MCF 10A (cell line): ENCODE data around the gene SH2B3. TPM values are rescaled to one million over a fixed set of nuclear protein-coding genes. Genes with fewer than 3 reads are reported as not detected.
"Not testable (repeated sequence)": the region's sequence is repeated elsewhere in the genome, so short reads cannot be mapped to it uniquely, and the experiment has no call there.

ENCODE experiments used
- BruUV-seq: library from RNA; stranded (reverse); fragments of 400-500 nt; replicated peaks from 2 replicates; lab custom pipeline; 2021; lab: Mats Ljungman, UMichigan
- CTCF ChIA-PET: fragments of 300-600 bp; sonication (Branson Sonifier 250); formaldehyde crosslinking; extraction: SDS; loops from one replicate; lab custom pipeline; 2021; ENCODE audit warnings: antibody characterized with exemption, inconsistent platforms; lab: Yijun Ruan, JAX
- POLR2A ChIA-PET: fragments of 300-600, 350-650 bp; sonication (Branson Sonifier 250); formaldehyde crosslinking; extraction: SDS; loops from one replicate; lab custom pipeline; 2020; ENCODE audit warnings: antibody characterized with exemption, inconsistent platforms; lab: Yijun Ruan, JAX
- DNase-seq: peaks from one replicate; pipeline ENCODE4 v3.0.0-alpha.2; 2018; ENCODE audit not compliant: unreplicated experiment
- H3K27ac Mint-ChIP-seq: one replicate; pipeline ENCODE4 v1.8.0; 2022; ENCODE audit warnings: mild to moderate bottlenecking, low read depth, mixed read lengths; ENCODE audit not compliant: unreplicated experiment
- H3K27me3 Mint-ChIP-seq: one replicate; pipeline ENCODE4 v1.8.0; 2022; ENCODE audit warnings: mixed read lengths; ENCODE audit not compliant: insufficient read depth, unreplicated experiment
- H3K36me3 Mint-ChIP-seq: one replicate; pipeline ENCODE4 v1.8.0; 2022; ENCODE audit warnings: mild to moderate bottlenecking, moderate library complexity, mixed read lengths; ENCODE audit not compliant: insufficient read depth, unreplicated experiment
- H3K4me1 Mint-ChIP-seq: one replicate; pipeline ENCODE4 v1.8.0; 2022; ENCODE audit warnings: mixed read lengths; ENCODE audit not compliant: insufficient read depth, unreplicated experiment
- H3K4me3 Mint-ChIP-seq: one replicate; pipeline ENCODE4 v1.8.0; 2022; ENCODE audit warnings: mild to moderate bottlenecking, moderate library complexity, mixed read lengths; ENCODE audit not compliant: unreplicated experiment
- H3K9me3 Mint-ChIP-seq: one replicate; pipeline ENCODE4 v1.8.0; 2022; ENCODE audit warnings: mixed read lengths; ENCODE audit not compliant: unreplicated experiment
- intact Hi-C: fragments of 100-400 bp; cut with micrococcal nuclease; formaldehyde crosslinking; loops from 2 replicates; pipeline ENCODE4 v1.14.1; 2022
- total RNA-seq: library from RNA; stranded (reverse); gene quantifications from 2 replicates; pipeline ENCODE4 v1.2.3, GENCODE V29; 2022
- TF ChIP-seq, protein P1 (sequence below): fragments of 200-600 bp; IDR thresholded peaks from one replicate; pipeline ENCODE4 v1.8.0; 2022; ENCODE audit warnings: antibody characterized with exemption, mild to moderate bottlenecking; ENCODE audit not compliant: unreplicated experiment

SH2B3 gene
- total RNA-seq, 1 experiment from 2014 or later = 5.1 TPM

DNA sequence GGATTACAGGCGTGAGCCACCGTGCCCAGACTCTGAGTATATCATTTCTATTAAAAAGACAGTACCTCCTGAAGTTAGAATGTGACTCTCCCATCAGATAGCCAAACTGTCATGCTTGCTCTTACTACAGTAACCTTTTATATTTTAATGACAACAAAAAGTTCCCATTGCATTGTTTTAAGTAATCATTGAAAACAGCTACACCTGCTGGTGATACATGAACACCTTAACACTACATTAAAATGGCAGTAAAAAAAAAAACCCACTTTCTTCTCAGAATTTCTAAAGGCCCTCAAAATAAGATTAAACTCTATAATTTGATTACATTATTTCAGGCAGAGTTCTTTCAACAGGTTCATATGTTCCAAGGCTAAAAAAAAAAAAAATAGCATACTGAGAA, 76.7 kb downstream of the SH2B3 start:
- no peak for DNase-seq
- POLR2A ChIA-PET = no interaction called here
- no peaks in the 10 kb centered on the region for H3K9me3 Mint-ChIP-seq
- no peak overlapping the region for H3K4me3 Mint-ChIP-seq
- CTCF ChIA-PET = interaction anchor here (0.7 to 1.9 kb wide), 5 partner anchors 30 to 331 kb away, joined by 3 to 7 read pairs (median 5); no protein-coding TSS in a partner anchor
- H3K4me1 Mint-ChIP-seq = no peaks in the 10 kb centered on the region
- intact Hi-C loops = no loop called here
- no peaks in the 10 kb centered on the region for H3K27me3 Mint-ChIP-seq
- no TSS peak for BruUV-seq
- H3K36me3 Mint-ChIP-seq = peaks cover 85% of the 10 kb centered on the region
- TF ChIP-seq, protein P1, sequence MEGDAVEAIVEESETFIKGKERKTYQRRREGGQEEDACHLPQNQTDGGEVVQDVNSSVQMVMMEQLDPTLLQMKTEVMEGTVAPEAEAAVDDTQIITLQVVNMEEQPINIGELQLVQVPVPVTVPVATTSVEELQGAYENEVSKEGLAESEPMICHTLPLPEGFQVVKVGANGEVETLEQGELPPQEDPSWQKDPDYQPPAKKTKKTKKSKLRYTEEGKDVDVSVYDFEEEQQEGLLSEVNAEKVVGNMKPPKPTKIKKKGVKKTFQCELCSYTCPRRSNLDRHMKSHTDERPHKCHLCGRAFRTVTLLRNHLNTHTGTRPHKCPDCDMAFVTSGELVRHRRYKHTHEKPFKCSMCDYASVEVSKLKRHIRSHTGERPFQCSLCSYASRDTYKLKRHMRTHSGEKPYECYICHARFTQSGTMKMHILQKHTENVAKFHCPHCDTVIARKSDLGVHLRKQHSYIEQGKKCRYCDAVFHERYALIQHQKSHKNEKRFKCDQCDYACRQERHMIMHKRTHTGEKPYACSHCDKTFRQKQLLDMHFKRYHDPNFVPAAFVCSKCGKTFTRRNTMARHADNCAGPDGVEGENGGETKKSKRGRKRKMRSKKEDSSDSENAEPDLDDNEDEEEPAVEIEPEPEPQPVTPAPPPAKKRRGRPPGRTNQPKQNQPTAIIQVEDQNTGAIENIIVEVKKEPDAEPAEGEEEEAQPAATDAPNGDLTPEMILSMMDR = peak; percentile 13
- no peak overlapping the region for H3K27ac Mint-ChIP-seq

DNA sequence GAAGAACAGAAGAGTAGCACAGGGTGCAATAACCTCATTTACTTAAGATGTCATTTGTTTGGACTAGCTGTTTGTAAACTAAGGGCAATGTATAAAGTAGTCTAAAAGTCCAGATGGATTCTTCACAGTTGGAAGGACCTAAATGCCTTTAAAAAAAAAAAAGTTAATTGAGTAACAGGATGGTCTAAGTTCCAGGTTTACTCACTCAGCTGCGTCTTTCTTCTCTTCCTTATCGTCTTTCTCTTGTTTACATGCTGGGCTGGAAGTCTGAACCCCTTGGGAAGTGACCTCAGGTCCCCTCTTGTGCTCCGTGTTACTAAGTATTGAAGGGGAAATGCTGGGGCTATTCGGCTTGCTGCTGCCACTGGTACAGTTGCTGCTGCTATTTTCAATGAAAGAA, 82.5 kb downstream of the SH2B3 start:
- H3K9me3 Mint-ChIP-seq = no peaks in the 10 kb centered on the region
- ChIA-PET POLR2A (interaction anchor here (0.6 to 1.2 kb wide), 3 partner anchors 86 to 1696 kb away, joined by 3 read pairs; no protein-coding TSS in a partner anchor), CTCF (interaction anchor here (0.5 kb wide), 1 partner anchor 12 kb away, joined by 3 read pairs; no protein-coding TSS in a partner anchor)
- TF ChIP-seq, protein P1 = no peak
- no peaks in the 10 kb centered on the region for H3K27me3 Mint-ChIP-seq
- H3K36me3 Mint-ChIP-seq = peaks cover 79% of the 10 kb centered on the region
- H3K27ac Mint-ChIP-seq = no peak overlapping the region
- H3K4me3 Mint-ChIP-seq = no peak overlapping the region
- BruUV-seq = no TSS peak
- no peak for DNase-seq
- no peaks in the 10 kb centered on the region for H3K4me1 Mint-ChIP-seq
- intact Hi-C loops = no loop called here

DNA sequence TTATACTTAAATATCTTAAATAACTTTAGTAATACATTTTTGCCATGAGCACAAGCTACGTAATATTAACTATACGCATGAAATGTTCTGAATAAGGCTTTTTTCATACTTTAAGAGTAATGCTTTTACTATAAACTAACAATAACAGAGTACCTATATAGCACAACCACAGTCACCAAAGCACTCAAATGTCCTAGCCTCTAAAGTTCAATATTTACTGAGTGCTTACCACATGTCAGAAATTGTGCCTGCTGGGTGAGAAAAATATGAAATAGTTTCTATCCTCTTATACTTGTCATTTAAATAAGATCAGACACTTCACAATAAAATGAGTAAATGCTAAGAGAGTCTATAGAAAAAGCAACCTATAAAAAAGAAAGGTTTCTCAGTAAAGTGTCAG, 83.1 kb downstream of the SH2B3 start:
- Mint-ChIP-seq H3K27ac (no peak overlapping the region), H3K36me3 (peaks cover 78% of the 10 kb centered on the region), H3K27me3 (no peaks in the 10 kb centered on the region), H3K4me1 (no peaks in the 10 kb centered on the region), H3K9me3 (no peaks in the 10 kb centered on the region), H3K4me3 (no peak overlapping the region)
- no peak for DNase-seq
- intact Hi-C loops = no loop called here
- CTCF ChIA-PET = no interaction called here
- TF ChIP-seq, protein P1 = no peak
- no TSS peak for BruUV-seq
- POLR2A ChIA-PET = interaction anchor here (0.6 to 1.1 kb wide), 2 partner anchors 169 to 1697 kb away, joined by 3 read pairs; no protein-coding TSS in a partner anchor

DNA sequence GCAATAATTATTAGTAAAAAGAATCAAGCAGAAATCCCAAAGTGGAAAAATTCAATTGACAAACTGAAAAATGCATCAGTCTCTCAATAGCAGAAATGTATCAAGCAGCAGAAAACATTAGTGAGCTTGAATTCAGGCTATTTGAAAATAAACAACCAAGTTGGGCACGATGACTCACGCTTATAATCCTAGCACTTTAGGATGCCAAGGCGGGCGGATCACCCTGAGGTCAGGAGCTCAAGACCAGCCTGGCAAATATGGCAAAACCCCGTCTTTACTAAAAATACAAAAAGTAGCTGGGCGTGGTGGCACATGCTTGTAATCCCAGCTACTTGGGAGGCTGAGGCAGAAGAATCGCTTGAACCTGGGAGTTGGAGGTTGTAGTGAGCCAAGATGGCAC, 87.3 kb downstream of the SH2B3 start:
- H3K27me3 Mint-ChIP-seq, H3K4me1 Mint-ChIP-seq, H3K9me3 Mint-ChIP-seq, H3K4me3 Mint-ChIP-seq, intact Hi-C loops, POLR2A ChIA-PET, H3K27ac Mint-ChIP-seq, BruUV-seq: not testable (repeated sequence)
- peaks cover 81% of the 10 kb centered on the region for H3K36me3 Mint-ChIP-seq
- CTCF ChIA-PET = interaction anchor here (0.6 to 1.4 kb wide), 3 partner anchors 16 to 96 kb away, joined by 3 to 4 read pairs (median 4); no protein-coding TSS in a partner anchor
- peak; percentile 78 for DNase-seq
